ENCODE data around the gene DAZAP1. TPM values are rescaled to one million over a fixed set of nuclear protein-coding genes. Genes with fewer than 3 reads are reported as not detected.

DAZAP1 gene
- total RNA-seq, 1 donor from 2014 or later = 131 TPM

DNA sequence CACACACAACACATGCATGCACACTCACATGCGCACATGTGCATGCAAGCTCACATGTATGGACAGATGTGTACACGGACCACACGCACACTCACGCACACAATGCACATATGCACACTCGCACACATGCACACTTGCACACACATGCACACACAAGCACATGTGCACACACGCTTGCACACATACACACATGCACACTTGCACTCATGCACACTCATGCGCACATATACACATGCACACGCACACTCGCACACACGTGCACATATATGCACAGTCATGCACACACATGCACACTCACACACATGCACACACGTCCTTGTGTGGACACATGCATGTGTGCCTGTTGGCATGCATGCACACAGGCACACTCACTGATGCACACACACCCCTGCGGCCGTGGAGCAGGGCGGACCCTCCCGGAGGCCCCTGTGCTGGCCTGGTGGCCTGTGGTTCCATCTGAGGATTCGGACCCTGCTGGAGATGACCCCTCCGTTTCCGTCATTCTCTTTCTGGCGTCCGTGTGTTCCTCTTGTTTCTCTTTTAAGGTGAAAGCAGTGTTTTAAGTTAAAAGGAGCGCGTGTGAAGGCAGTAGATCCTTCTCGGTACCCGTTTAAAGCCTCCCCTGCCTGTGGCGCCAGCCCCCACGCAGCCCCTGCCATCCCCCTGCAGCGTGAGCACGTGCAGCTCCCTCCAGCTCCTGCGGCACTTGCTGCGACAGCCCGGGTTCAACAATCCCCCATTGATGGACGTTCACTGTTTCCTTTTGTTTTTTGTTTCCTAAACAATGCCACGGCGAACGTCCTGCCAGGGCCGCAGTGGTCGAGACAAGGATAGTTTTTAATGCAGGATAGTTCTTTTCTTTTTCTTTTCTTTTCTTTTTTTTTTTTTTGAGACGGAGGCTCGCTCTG, 18.1 kb upstream of the DAZAP1 start:
- TF ChIP-seq, protein P1, sequence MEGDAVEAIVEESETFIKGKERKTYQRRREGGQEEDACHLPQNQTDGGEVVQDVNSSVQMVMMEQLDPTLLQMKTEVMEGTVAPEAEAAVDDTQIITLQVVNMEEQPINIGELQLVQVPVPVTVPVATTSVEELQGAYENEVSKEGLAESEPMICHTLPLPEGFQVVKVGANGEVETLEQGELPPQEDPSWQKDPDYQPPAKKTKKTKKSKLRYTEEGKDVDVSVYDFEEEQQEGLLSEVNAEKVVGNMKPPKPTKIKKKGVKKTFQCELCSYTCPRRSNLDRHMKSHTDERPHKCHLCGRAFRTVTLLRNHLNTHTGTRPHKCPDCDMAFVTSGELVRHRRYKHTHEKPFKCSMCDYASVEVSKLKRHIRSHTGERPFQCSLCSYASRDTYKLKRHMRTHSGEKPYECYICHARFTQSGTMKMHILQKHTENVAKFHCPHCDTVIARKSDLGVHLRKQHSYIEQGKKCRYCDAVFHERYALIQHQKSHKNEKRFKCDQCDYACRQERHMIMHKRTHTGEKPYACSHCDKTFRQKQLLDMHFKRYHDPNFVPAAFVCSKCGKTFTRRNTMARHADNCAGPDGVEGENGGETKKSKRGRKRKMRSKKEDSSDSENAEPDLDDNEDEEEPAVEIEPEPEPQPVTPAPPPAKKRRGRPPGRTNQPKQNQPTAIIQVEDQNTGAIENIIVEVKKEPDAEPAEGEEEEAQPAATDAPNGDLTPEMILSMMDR (IDR thresholded peaks at IDR 0.05; ENCODE audit: unreplicated experiment) = no peak
- H3K9me3 Mint-ChIP-seq = no peaks in the 10 kb centered on the region
- H3K4me1 Mint-ChIP-seq = peaks cover 6% of the 10 kb centered on the region
- no peaks in the 10 kb centered on the region for H3K27me3 Mint-ChIP-seq (ENCODE audit: low read depth)
- DNase-seq (ENCODE audit: low spot score in 2 of 2, unreplicated experiment in 2 of 2) = no peak
- H3K27ac Mint-ChIP-seq = no peak overlapping the region
- H3K4me3 Mint-ChIP-seq = no peak overlapping the region
- H3K36me3 Mint-ChIP-seq = peaks cover 20% of the 10 kb centered on the region

DNA sequence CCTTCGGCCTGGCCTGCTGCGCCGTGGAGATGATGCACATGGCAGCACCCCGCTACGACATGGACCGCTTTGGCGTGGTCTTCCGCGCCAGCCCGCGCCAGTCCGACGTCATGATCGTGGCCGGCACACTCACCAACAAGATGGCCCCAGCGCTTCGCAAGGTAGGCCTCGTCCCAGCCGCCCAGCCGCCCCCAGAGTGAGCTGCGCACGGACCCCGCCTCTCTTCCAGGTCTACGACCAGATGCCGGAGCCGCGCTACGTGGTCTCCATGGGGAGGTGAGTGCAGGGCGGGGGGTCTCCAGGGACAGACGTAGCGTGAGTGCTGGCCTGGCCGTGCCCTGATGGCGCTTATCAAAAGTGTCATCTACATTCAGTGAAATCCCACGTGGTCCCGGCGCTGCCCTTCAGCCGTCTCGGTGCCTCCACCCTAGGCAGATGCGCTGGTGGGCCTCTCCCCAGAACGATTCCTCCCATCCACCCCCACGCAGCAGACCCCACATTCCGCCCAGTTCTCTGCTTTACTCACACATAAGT, 16.4 kb upstream of the DAZAP1 start:
- Mint-ChIP-seq H3K4me1 (no peaks in the 10 kb centered on the region), H3K27ac (no peak overlapping the region)
- no peak for DNase-seq (ENCODE audit: low spot score in 2 of 2, unreplicated experiment in 2 of 2)

DNA sequence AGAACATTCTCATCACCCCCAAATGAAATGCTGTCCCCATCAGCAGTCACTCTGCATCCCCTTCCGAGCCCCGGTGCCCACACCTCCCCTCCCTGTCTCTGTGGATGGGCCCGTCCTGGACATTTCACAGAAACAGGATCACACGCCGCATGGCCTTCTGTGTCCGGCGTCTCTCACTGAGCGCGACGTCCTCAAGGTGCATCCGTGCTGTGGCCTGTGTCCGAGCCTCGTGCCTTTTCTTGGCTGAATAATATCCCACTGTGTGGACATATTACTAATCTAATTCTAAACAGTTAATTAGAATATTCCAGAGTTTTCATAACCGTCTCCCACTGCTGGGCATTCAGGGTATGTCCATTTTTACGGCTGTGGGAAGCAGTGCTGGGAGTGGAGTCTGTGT, 15.0 kb upstream of the DAZAP1 start:
- Mint-ChIP-seq H3K4me3 (no peak overlapping the region), H3K9me3 (no peaks in the 10 kb centered on the region)
- TF ChIP-seq, protein P1 (IDR thresholded peaks at IDR 0.05; ENCODE audit: unreplicated experiment) = no peak

More for the DNA sequence above, 16.4 kb upstream of the DAZAP1 start:
- Mint-ChIP-seq H3K27me3 (ENCODE audit: low read depth) (no peaks in the 10 kb centered on the region), H3K4me3 (no peak overlapping the region), H3K9me3 (no peaks in the 10 kb centered on the region), H3K36me3 (peaks cover 20% of the 10 kb centered on the region)
- TF ChIP-seq, protein P1 (IDR thresholded peaks at IDR 0.05; ENCODE audit: unreplicated experiment) = no peak

DNA sequence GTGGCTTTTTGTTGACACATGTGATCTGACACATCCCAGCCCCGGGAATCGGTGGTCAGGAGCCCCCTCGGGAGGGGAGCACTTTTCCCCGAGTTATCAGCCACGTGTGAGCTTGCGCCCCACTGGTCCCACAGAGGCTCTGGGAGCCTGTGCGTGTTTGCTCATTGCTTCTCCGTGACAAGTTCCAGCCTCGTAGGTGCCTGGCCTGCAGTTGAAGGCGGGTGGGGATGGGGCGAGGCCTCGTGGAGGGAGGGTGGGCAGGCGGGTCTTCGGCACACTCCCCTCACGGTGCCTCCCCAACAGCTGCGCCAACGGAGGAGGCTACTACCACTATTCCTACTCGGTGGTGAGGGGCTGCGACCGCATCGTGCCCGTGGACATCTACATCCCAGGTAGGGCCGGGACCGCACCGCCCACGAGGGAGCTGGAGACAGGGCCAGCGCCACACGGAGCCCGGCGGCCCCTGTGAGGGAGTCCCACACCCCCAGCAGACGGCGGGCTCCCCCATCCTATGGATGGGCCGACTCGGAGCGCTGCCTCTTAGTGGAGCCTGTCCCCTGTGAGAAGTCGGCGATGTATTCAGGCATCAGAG, 14.4 kb upstream of the DAZAP1 start:
- H3K9me3 Mint-ChIP-seq = no peaks in the 10 kb centered on the region
- H3K36me3 Mint-ChIP-seq = peaks cover 22% of the 10 kb centered on the region
- no peak overlapping the region for H3K27ac Mint-ChIP-seq
- TF ChIP-seq, protein P1 (IDR thresholded peaks at IDR 0.05; ENCODE audit: unreplicated experiment) = no peak
- no peak overlapping the region for H3K4me3 Mint-ChIP-seq
- no peak for DNase-seq (ENCODE audit: low spot score in 2 of 2, unreplicated experiment in 2 of 2)
- no peaks in the 10 kb centered on the region for H3K4me1 Mint-ChIP-seq
- H3K27me3 Mint-ChIP-seq (ENCODE audit: low read depth) = no peaks in the 10 kb centered on the region

More for the DNA sequence above, 15.0 kb upstream of the DAZAP1 start:
- Mint-ChIP-seq H3K27ac (no peak overlapping the region), H3K36me3 (peaks cover 22% of the 10 kb centered on the region), H3K27me3 (ENCODE audit: low read depth) (no peaks in the 10 kb centered on the region), H3K4me1 (no peaks in the 10 kb centered on the region)
- no peak for DNase-seq (ENCODE audit: low spot score in 2 of 2, unreplicated experiment in 2 of 2)

DNA sequence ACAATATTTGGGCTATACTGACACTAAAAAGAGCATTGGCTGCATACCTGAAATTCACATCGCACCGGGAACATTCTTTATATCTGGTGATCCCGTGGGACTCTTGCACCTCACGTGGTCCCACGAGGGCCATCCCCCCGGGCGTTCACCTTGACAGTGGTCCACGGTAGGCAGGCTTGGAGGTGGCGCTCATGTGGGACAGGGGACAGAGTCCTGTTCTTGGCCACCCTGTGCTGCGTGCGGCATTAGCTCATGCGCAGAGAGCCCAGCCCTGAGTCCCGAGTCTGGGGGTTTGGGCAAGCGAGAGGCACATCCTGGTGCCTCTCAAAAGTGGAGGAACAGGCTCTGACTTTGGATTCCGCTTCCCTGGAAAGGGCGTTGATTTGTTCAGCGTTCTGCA, 13.5 kb upstream of the DAZAP1 start:
- H3K4me3 Mint-ChIP-seq = no peak overlapping the region
- TF ChIP-seq, protein P1 (IDR thresholded peaks at IDR 0.05; ENCODE audit: unreplicated experiment) = no peak
- peaks cover 21% of the 10 kb centered on the region for H3K36me3 Mint-ChIP-seq
- H3K27ac Mint-ChIP-seq = no peak overlapping the region
- no peaks in the 10 kb centered on the region for H3K27me3 Mint-ChIP-seq (ENCODE audit: low read depth)
- H3K9me3 Mint-ChIP-seq = no peaks in the 10 kb centered on the region
- no peak for DNase-seq (ENCODE audit: low spot score in 2 of 2, unreplicated experiment in 2 of 2)
- no peaks in the 10 kb centered on the region for H3K4me1 Mint-ChIP-seq
